CD4-positive, alpha-beta T cell treated with Interleukin-21 for 1 hour (primary cell): ENCODE data around the gene THEMIS2.
"Not testable (repeated sequence)": the region's sequence is repeated elsewhere in the genome, so short reads cannot be mapped to it uniquely, and the experiment has no call there.

Experiments
- DNase-seq: peaks from one replicate; pipeline ENCODE4 v3.0.0-alpha.2; 2020

Gene THEMIS2

GRCh38 chr1:27863538-27863915, 8.8 kb upstream of the THEMIS2 start:
- DNase-seq: no peak

GRCh38 chr1:27864264-27864895, 8.0 kb upstream of the THEMIS2 start:
- DNase-seq: peak; percentile 47

- no peak for DNase-seq
Measured at GRCh38 chr1:27865821-27866220, 6.5 kb upstream of the THEMIS2 start.

- no peak for DNase-seq
Measured at GRCh38 chr1:27868556-27868931, 3.8 kb upstream of the THEMIS2 start.

- peak; percentile 82 for DNase-seq
Measured at GRCh38 chr1:27868932-27869718, 3.2 kb upstream of the THEMIS2 start.

GRCh38 chr1:27869719-27870085, 2.6 kb upstream of the THEMIS2 start:
- DNase-seq: no peak

GRCh38 chr1:27871076-27871475, 1.3 kb upstream of the THEMIS2 start:
- not testable (repeated sequence) for DNase-seq

- peak; percentile 22 for DNase-seq
Measured at GRCh38 chr1:27872802-27873551, 633 bp downstream of the THEMIS2 start.

- DNase-seq: peak; percentile 32
Measured at GRCh38 chr1:27873671-27874384, 1.5 kb downstream of the THEMIS2 start.

- no peak for DNase-seq
Measured at GRCh38 chr1:27876341-27877114, 4.2 kb downstream of the THEMIS2 start.

GRCh38 chr1:27877115-27877416, 4.7 kb downstream of the THEMIS2 start:
- no peak for DNase-seq

GRCh38 chr1:27878039-27878438, 5.7 kb downstream of the THEMIS2 start:
- no peak for DNase-seq

GRCh38 chr1:27878787-27879335, 6.5 kb downstream of the THEMIS2 start:
- DNase-seq: no peak

GRCh38 chr1:27879374-27880082, 7.2 kb downstream of the THEMIS2 start:
- no peak for DNase-seq

GRCh38 chr1:27882543-27882903, 10.2 kb downstream of the THEMIS2 start:
- no peak for DNase-seq

GRCh38 chr1:27883536-27883935, 11.2 kb downstream of the THEMIS2 start:
- no peak for DNase-seq

GRCh38 chr1:27884006-27884954, 11.9 kb downstream of the THEMIS2 start:
- DNase-seq: no peak

GRCh38 chr1:27885114-27885528, 12.8 kb downstream of the THEMIS2 start:
- no peak for DNase-seq

- no peak for DNase-seq
Measured at GRCh38 chr1:27885621-27886352, 13.4 kb downstream of the THEMIS2 start.

- no peak for DNase-seq
Measured at GRCh38 chr1:27886353-27886679, 14.0 kb downstream of the THEMIS2 start.
